IMR-90 (cell line): ENCODE measurements around the gene LDAH. TPM values are rescaled to one million over a fixed set of nuclear protein-coding genes. Genes with fewer than 3 reads are reported as not detected.

Experiments used
- ATAC-seq: fragments of 200-7000 bp; cut with Tn5 transposase; 2 replicates; pipeline ENCODE4 v1.9.1; 2020; ENCODE audit warnings: low read depth, mild to moderate bottlenecking, moderate library complexity
- BruUV-seq: library from RNA; stranded (reverse); fragments of 400-500 nt; replicated peaks from 2 replicates; lab custom pipeline; 2021; lab: Mats Ljungman, UMichigan
- CTCF ChIA-PET: fragments of 300-600 bp; formaldehyde crosslinking; extraction: SDS; loops from one replicate; lab custom pipeline; 2021; ENCODE audit warnings: antibody characterized with exemption; lab: Yijun Ruan, JAX
- POLR2A ChIA-PET: fragments of 300-600 bp; sonication (Branson Sonifier 250); formaldehyde crosslinking; loops from one replicate; lab custom pipeline; 2022; ENCODE audit warnings: antibody characterized with exemption; ENCODE audit not compliant: unreplicated experiment; lab: Charles Lee
- DNase-seq: peaks from one replicate; pipeline ENCODE4 v3.0.0; 2013
- H2AFZ ChIP-seq: replicated peaks from 2 replicates; pipeline ENCODE3; 2013; ENCODE audit warnings: low read length, mild to moderate bottlenecking; ENCODE audit not compliant: poor library complexity
- H2AK5ac ChIP-seq: 2 replicates; pipeline ENCODE4 v1.6.1; 2013; ENCODE audit warnings: low read depth, low read length, inconsistent platforms
- H2AK9ac ChIP-seq: replicated peaks from 2 replicates; pipeline ENCODE3; 2013; ENCODE audit warnings: mild to moderate bottlenecking, low read depth, low read length, moderate library complexity; ENCODE audit not compliant: poor library complexity
- H2BK120ac ChIP-seq: 2 replicates; pipeline ENCODE4 v1.6.1; 2013; ENCODE audit warnings: low read depth, low read length, inconsistent platforms
- H2BK15ac ChIP-seq: 3 replicates; pipeline ENCODE4 v1.6.1; 2013; ENCODE audit warnings: low read depth, low read length, inconsistent platforms
- H2BK20ac ChIP-seq: 2 replicates; pipeline ENCODE4 v1.6.1; 2013; ENCODE audit warnings: low read depth, mild to moderate bottlenecking, inconsistent platforms, low read length, moderate library complexity
- H2BK5ac ChIP-seq: 2 replicates; pipeline ENCODE4 v1.6.1; 2013; ENCODE audit warnings: mild to moderate bottlenecking, low read depth, low read length, inconsistent platforms; ENCODE audit not compliant: poor library complexity, severe bottlenecking
- H3K14ac ChIP-seq: replicated peaks from 2 replicates; pipeline ENCODE4 v1.6.1; 2013; ENCODE audit warnings: low read depth, low read length, inconsistent platforms
- H3K18ac ChIP-seq: 2 replicates; pipeline ENCODE4 v1.6.1; 2013; ENCODE audit warnings: low read depth, low read length, control low read depth
- H3K23ac ChIP-seq: 2 replicates; pipeline ENCODE4 v1.6.1; 2013; ENCODE audit warnings: low read depth, low read length, inconsistent platforms
- H3K27ac ChIP-seq: 2 replicates; pipeline ENCODE4 v1.5.1; 2013; ENCODE audit warnings: mild to moderate bottlenecking, control low read depth, low read length; ENCODE audit not compliant: insufficient read depth
- H3K27me3 ChIP-seq: 2 replicates; pipeline ENCODE4 v1.6.1; 2013; ENCODE audit warnings: low read length; ENCODE audit not compliant: control insufficient read depth, insufficient read depth
- H3K36me3 ChIP-seq: 2 replicates; pipeline ENCODE4 v1.6.1; 2013; ENCODE audit warnings: low read length, mixed read lengths; ENCODE audit not compliant: control insufficient read depth, insufficient read depth
- H3K4ac ChIP-seq: 2 replicates; pipeline ENCODE4 v1.6.1; 2013; ENCODE audit warnings: low read depth, low read length, inconsistent platforms
- H3K4me1 ChIP-seq: 2 replicates; pipeline ENCODE4 v1.6.1; 2013; ENCODE audit warnings: low read length, mixed read lengths; ENCODE audit not compliant: control insufficient read depth, insufficient read depth
- H3K4me2 ChIP-seq: 2 replicates; pipeline ENCODE4 v1.6.1; 2013; ENCODE audit warnings: low read depth, mild to moderate bottlenecking, control low read depth, low read length, moderate library complexity
- H3K4me3 ChIP-seq: 2 replicates; pipeline ENCODE4 v1.5.1; 2013; ENCODE audit warnings: low read depth, mild to moderate bottlenecking, control low read depth, low read length, moderate library complexity; ENCODE audit not compliant: insufficient read depth
- H3K56ac ChIP-seq: 2 replicates; pipeline ENCODE4 v1.6.1; 2013; ENCODE audit warnings: low read length, inconsistent platforms; ENCODE audit not compliant: insufficient read depth; ENCODE audit errors: extremely low read depth
- H3K79me1 ChIP-seq, 2 experiments: 2 replicates each; pipeline ENCODE4 v1.6.1; 2013; ENCODE audit warnings: low read length in 2 of 2, inconsistent platforms in 1 of 2, low read depth in 1 of 2
- H3K9ac ChIP-seq: 2 replicates; pipeline ENCODE4 v1.6.1; 2013; ENCODE audit warnings: low read depth, low read length, control low read depth
- H3K9me1 ChIP-seq: 2 replicates; pipeline ENCODE4 v1.6.1; 2013; ENCODE audit warnings: low read length, inconsistent platforms; ENCODE audit not compliant: insufficient read depth
- H3K9me3 ChIP-seq: 2 replicates; pipeline ENCODE4 v1.6.1; 2013; ENCODE audit warnings: low read length; ENCODE audit not compliant: control insufficient read depth, insufficient read depth
- H4K20me1 ChIP-seq: 2 replicates; pipeline ENCODE4 v1.6.1; 2013; ENCODE audit warnings: low read length, inconsistent platforms; ENCODE audit not compliant: insufficient read depth
- H4K5ac ChIP-seq: 2 replicates; pipeline ENCODE4 v1.6.1; 2013; ENCODE audit warnings: mild to moderate bottlenecking, low read depth, low read length, control low read depth
- H4K8ac ChIP-seq, 2 experiments: 2 replicates each; pipeline ENCODE4 v1.6.1; 2013; ENCODE audit warnings: low read depth in 2 of 2, low read length in 2 of 2, control low read depth in 1 of 2, inconsistent platforms in 1 of 2
- H4K91ac ChIP-seq: 2 replicates; pipeline ENCODE4 v1.6.1; 2013; ENCODE audit warnings: low read depth, low read length, inconsistent platforms; ENCODE audit not compliant: insufficient read depth
- BHLHE40 ChIP-seq: fragments of 150-350 bp; IDR thresholded peaks from 2 replicates; pipeline ENCODE4 v1.6.1; 2016; ENCODE audit warnings: mild to moderate bottlenecking, low read depth, low read length
- CEBPB ChIP-seq: IDR thresholded peaks from 2 replicates; pipeline ENCODE4 v1.6.1; 2012; ENCODE audit warnings: low read depth, low read length, improper control_type of control experiment
- CHD1 ChIP-seq: IDR thresholded peaks from 2 replicates; pipeline ENCODE4 v1.6.1; 2012; ENCODE audit warnings: low read depth, low read length, improper control_type of control experiment
- CTCF ChIP-seq: conservative IDR thresholded peaks from 2 replicates; pipeline ENCODE4 v1.5.1; 2012; ENCODE audit warnings: mild to moderate bottlenecking, low read depth, low read length, improper control_type of control experiment
- ELK1 ChIP-seq: fragments of 150-350 bp; IDR thresholded peaks from 2 replicates; pipeline ENCODE4 v1.6.1; 2016; ENCODE audit warnings: low read depth, mild to moderate bottlenecking, low read length, moderate library complexity, borderline replicate concordance
- FOS ChIP-seq: fragments of 150-350 bp; IDR thresholded peaks from 2 replicates; pipeline ENCODE4 v1.6.1; 2016; ENCODE audit warnings: low read depth, low read length
- MAFK ChIP-seq: IDR thresholded peaks from 2 replicates; pipeline ENCODE4 v1.6.1; 2012; ENCODE audit warnings: low read depth, low read length, improper control_type of control experiment
- MAZ ChIP-seq: IDR thresholded peaks from 2 replicates; pipeline ENCODE4 v1.6.1; 2012; ENCODE audit warnings: low read depth, mild to moderate bottlenecking, low read length, improper control_type of control experiment, moderate library complexity, borderline replicate concordance
- MXI1 ChIP-seq: IDR thresholded peaks from 2 replicates; pipeline ENCODE4 v1.6.1; 2012; ENCODE audit warnings: low read depth, mild to moderate bottlenecking, low read length, moderate library complexity, borderline replicate concordance
- NFE2L2 ChIP-seq: fragments of 150-350 bp; IDR thresholded peaks from 2 replicates; pipeline ENCODE4 v1.6.1; 2016; ENCODE audit warnings: low read depth, mild to moderate bottlenecking, low read length
- POLR2A ChIP-seq: IDR thresholded peaks from 2 replicates; pipeline ENCODE4 v1.6.1; 2012; ENCODE audit warnings: mild to moderate bottlenecking, low read depth, low read length
- RAD21 ChIP-seq: IDR thresholded peaks from 2 replicates; pipeline ENCODE4 v1.6.1; 2012; ENCODE audit warnings: low read length, improper control_type of control experiment
- RCOR1 ChIP-seq: IDR thresholded peaks from 2 replicates; pipeline ENCODE4 v1.6.1; 2012; ENCODE audit warnings: mild to moderate bottlenecking, low read length, improper control_type of control experiment; ENCODE audit not compliant: insufficient replicate concordance
- RFX5 ChIP-seq: IDR thresholded peaks from 2 replicates; pipeline ENCODE4 v1.8.0; 2012; ENCODE audit warnings: low read depth, mild to moderate bottlenecking, low read length, moderate library complexity
- SMC3 ChIP-seq: fragments of 150-350 bp; IDR thresholded peaks from 2 replicates; pipeline ENCODE4 v1.6.1; 2016; ENCODE audit warnings: low read depth, mild to moderate bottlenecking, antibody characterized with exemption, low read length, moderate library complexity
- USF2 ChIP-seq: fragments of 150-350 bp; IDR thresholded peaks from 2 replicates; pipeline ENCODE4 v1.6.1; 2017; ENCODE audit warnings: mild to moderate bottlenecking, antibody characterized with exemption, low read length, low read depth
- WGBS, 2 experiments: methylation state at CpG; one replicate each; pipeline versions ENCODE4 v1.1.5 to v1.1.7; 2013; ENCODE audit warnings: missing lambda C conversion rate in 2 of 2; ENCODE audit not compliant: insufficient read length in 1 of 2; ENCODE audit errors: extremely low coverage in 2 of 2; 5-methylcytosine and 5-hydroxymethylcytosine counted together
- dilution Hi-C: fragments of 300-500 bp; cut with HindIII; formaldehyde crosslinking; loops from one replicate; pipeline ENCODE4 v1.14.3; 2018; ENCODE audit warnings: low sequenced_read_pairs; ENCODE audit not compliant: unreplicated experiment
- in situ Hi-C: fragments of 300-500 bp; cut with MboI; formaldehyde crosslinking; loops from 3 replicates; pipeline ENCODE4 v1.14.3; 2019; ENCODE audit warnings: low sequenced_read_pairs, inconsistent platforms, mixed read lengths
- intact Hi-C: fragments of 100-400 bp; cut with micrococcal nuclease; formaldehyde crosslinking; loops from 2 replicates; pipeline ENCODE4 v1.10.0; 2022
- polyA plus RNA-seq, 3 experiments: library from polyadenylated mRNA; depleted of rRNA; stranded (reverse); fragments of >200 nt; gene quantifications; 2 replicates each; pipeline ENCODE4 v1.2.3, GENCODE V29; 2012; ENCODE audit warnings: low replicate concordance in 1 of 3
- total RNA-seq: library from RNA; depleted of rRNA; stranded (reverse); fragments of >200 nt; gene quantifications from 2 replicates; pipeline ENCODE4 v1.2.3, GENCODE V29; 2012

The LDAH gene
- total and polyA plus RNA-seq, 2 of the 4 experiments (the other 2 are of a cell fraction) = 12.1 to 31.7 TPM

- H3K27me3 ChIP-seq = no peaks in the 10 kb centered on the region
- H3K4me1 ChIP-seq = 0 out of 2 replicates have a peak, but pooled peaks cover 1% of the 10 kb centered on the region
- H3K9ac ChIP-seq = no peak overlapping the region
- no peak overlapping the region for H2AFZ ChIP-seq
- no peaks in the 10 kb centered on the region for H3K36me3 ChIP-seq
- no peak overlapping the region for H3K18ac ChIP-seq
- H2BK20ac ChIP-seq = no peak overlapping the region
- CTCF ChIA-PET = interaction anchor here (0.6 to 2.1 kb wide), 4 partner anchors 19 to 86 kb away, joined by 3 to 8 read pairs (median 5); no protein-coding TSS in a partner anchor
- no peak overlapping the region for H2BK5ac ChIP-seq
- no peak overlapping the region for H3K4me3 ChIP-seq
- BruUV-seq = no TSS peak
- no peaks in the 10 kb centered on the region for H3K9me3 ChIP-seq
- TF ChIP-seq RAD21 = no peak
- TF ChIP-seq FOS = no peak
- no peak for TF ChIP-seq CHD1
- TF ChIP-seq NFE2L2 = no peak
- no peak for TF ChIP-seq BHLHE40
- no peak for TF ChIP-seq MXI1
- no peak for TF ChIP-seq MAZ
- TF ChIP-seq ELK1 = no peak
- TF ChIP-seq POLR2A = no peak
- no peak for TF ChIP-seq SMC3
- no peak for TF ChIP-seq MAFK
- no peak for TF ChIP-seq CEBPB
- TF ChIP-seq RCOR1 = no peak
- no peak for TF ChIP-seq USF2
- no peak for TF ChIP-seq RFX5
- no peak for TF ChIP-seq CTCF
- no peaks in the 10 kb centered on the region for H3K9me1 ChIP-seq
- no peak overlapping the region for H3K4ac ChIP-seq
- in situ Hi-C loops = no loop called here
- dilution Hi-C loops = no loop called here
- no peak overlapping the region for H3K56ac ChIP-seq
- no peaks in the 10 kb centered on the region; a peak in 2 of 4 replicates for H3K79me1 ChIP-seq
- DNase-seq (no peak), ATAC-seq (peak; percentile 40; the same call in 1 of the 2 replicates)
- H4K91ac ChIP-seq = no peak overlapping the region
- H4K20me1 ChIP-seq = no peaks in the 10 kb centered on the region
- no peak overlapping the region for H2BK15ac ChIP-seq
- WGBS, 2 experiments = no CpG with 5 or more reads among the region's 1 CpG
- no peak overlapping the region for H3K27ac ChIP-seq
- POLR2A ChIA-PET = no interaction called here
- H2BK120ac ChIP-seq = no peak overlapping the region
- H2AK9ac ChIP-seq = no peak overlapping the region
- H2AK5ac ChIP-seq = no peak overlapping the region
- intact Hi-C loops = no loop called here
- H3K14ac ChIP-seq = no peak overlapping the region
- H4K5ac ChIP-seq = no peak overlapping the region
- no peak overlapping the region for H3K4me2 ChIP-seq
- no peak overlapping the region for H4K8ac ChIP-seq
- H3K23ac ChIP-seq = no peak overlapping the region
Observed at GRCh38 chr2:20747317-20747716, 75.6 kb downstream of the LDAH start.
